Astrocyte of the hippocampus (primary cell): ENCODE data around the gene COL4A2.
A peak's percentile ranks its signal among the peaks of the same experiment; 100 is the strongest.

Source experiments
- DNase-seq: peaks from one replicate; pipeline ENCODE4 v3.0.0; 2011; ENCODE audit warnings: low read depth, low spot score

COL4A2 gene

DNA sequence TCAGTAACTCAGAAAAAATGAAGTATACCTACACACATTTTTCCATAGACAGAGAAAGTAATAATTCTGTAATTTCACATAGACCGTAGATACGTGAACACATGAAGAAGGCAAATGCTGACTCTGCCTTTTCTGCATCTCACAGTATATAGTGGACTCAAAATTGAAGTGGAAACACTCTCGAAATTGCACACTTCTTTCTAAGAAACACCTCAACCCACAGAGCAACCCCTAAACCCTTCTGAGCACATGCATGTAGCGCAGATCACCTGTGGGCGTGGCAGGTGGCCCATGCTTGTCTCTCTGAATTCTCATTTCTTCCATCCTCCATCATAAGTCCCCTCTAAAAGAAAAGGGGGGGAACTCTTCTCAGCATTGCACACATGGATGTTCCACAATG is 34.9 kb upstream of the COL4A2 start:
- DNase-seq: no peak

DNA sequence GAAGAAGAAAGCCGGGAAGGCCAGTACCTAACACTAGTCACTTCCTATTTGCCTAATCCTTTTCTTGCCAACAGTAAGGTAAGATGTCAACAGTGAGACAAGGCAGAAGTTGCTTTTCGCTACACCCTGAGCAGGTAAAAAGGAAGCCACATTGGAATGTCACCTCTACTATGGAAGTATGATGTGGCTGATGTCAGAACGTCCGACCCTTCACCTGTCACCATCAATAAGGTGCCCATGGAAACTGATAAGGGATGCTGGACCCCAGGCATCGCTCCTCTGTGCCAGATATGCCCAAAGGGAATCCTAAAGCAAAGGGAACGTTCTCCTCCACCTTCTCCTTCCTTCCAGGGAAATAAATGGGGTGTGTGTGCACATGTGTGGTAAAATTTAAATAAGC is 34.4 kb upstream of the COL4A2 start:
- no peak for DNase-seq

DNA sequence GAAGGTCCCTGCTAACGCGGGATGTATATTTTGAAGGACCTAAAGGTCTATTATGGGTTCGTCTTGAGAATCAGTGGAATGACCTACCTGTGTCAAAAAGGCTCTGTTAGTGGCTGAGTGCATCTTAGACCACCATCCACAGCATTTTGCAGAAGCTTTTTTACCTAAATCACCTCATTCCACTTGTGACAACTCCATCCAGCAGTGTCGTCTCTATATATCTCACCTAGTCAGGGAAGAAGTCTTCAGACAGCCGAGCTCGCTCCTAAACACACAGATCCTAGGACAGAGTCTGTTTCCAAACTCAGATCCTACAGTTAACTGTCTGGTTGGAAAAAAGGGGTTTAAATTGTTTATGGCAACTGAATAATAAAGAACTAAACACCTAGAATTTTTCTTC is 33.8 kb upstream of the COL4A2 start:
- DNase-seq: no peak

DNA sequence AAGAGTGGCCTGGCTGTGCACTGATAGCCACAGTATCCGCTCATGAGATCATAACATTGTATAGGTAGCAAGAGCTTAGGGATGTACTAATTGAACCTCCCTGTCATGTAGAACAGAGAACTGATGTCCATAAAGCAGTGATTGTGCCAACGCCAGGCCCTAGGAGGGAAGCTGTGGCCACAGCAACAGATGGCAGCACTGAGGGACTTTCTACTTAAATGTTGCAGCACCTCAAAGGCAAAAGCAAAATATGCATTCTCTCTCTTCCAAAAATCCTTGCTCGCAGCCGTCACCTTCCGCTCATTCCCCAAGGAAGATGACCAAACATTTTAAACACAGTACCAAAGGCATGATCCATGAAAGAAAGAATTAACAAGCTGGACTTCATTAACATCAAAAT is 32.4 kb upstream of the COL4A2 start:
- DNase-seq: no peak

DNA sequence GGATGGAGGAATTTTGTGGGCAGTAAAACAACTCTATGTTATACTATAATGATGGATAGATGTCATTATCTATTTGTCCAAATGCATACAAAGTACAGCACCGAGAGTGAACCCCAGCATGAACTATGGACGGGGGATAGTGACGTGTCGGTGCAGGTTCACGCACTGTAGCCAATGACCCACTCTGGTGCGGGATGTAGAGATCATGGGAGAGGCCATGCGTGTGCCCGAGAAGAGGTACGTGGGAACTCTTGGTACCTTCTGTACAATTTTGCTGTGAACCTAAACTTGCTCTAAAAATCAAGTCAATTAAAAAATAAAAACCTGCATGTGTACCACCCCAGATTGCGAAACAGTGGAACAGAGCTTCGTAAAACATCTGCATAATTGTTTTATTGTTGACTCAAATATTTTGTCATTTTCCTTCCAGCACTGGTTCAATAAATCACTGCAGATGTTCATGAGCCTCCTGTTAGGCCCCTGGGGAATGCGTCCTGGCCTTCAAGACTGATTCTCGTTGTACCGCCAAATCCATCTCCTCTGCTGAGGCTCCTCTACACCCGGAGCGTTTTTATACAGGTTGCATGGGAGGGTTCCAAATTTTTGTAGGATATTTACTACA is 31.0 kb upstream of the COL4A2 start:
- DNase-seq: no peak

DNA sequence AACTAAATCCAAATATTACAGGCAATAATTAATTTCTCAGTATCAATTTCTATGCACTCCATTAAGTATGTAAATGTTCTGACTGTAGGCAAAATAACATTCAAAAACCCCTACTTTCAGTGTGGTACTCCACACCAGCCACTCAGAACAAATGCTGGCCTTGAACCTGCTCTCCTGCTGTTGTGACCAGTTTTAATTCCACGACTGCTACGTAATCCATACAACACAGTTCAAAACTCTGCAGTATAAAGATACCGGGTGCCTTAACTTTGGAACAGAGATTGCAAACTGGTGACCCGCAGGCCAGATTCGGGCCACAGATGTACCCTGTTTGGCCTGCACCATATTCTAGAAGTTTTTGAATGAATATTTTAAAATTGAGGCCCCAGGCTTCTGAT is 30.5 kb upstream of the COL4A2 start:
- DNase-seq: no peak

DNA sequence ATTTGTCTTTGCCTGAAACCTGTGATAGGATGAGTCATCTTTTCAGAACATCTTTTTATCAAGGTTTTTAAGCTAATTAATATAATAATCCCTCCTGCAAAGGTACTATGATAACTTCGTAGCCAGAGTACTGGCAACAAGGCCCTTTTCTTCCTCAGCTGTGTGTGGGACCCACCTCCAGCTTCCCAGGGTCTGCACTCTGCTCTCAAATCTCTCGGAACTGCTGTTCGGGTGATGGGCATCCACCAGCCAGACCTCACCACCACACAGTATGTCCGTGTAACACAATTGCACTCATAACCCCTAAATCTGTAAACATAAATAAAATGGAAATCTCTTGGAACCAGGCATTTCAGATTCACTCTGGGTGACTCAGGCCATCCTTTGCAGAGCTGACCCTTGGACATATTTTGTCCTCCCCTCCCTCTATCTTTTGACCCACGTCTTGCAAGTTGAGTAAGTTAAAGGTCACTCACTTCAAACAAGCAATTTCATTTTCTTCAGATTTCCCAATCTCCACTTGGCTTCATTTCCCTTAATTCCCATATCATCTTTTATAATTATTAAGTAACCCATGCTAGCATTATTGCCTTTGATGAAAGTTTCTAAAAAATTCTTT is 29.6 kb upstream of the COL4A2 start:
- DNase-seq: no peak

DNA sequence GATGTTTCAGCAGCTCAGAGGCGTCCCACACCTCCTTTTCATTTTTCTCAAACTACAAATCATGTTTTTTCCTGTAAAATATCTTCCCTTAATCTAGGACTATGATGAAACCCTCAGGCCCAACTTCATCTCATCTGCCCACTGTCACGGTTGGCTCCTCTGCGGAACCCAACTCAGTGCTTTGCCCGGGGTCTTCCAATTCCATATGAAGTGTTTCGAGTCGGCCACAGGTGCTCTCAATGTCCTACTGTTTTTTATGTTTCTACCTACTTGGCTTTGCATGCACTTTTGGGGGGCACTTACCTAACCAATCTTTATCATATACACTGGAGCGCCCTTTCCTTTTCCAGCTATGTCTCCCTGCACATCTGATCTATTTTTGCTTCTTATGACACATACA is 28.2 kb upstream of the COL4A2 start:
- DNase-seq: no peak

DNA sequence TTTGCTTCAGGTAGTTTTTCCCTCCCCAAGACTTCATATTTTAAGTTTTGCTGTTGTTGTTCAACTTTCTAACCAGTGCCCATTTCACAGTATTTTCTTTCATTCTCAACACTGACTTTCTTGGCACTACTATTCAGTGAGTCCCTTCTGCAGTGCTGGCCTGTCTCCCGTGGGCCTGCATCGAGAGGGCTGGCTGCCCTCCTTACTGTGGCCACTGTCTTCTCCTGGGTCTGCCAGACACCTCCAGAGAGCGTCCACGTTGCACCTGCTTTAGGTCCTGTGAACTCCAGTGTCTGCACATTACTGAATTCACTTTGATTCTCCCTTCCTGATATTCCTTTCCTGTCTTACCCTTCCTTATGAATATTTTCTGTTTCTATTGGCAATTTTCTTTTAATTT is 27.4 kb upstream of the COL4A2 start:
- no peak for DNase-seq

DNA sequence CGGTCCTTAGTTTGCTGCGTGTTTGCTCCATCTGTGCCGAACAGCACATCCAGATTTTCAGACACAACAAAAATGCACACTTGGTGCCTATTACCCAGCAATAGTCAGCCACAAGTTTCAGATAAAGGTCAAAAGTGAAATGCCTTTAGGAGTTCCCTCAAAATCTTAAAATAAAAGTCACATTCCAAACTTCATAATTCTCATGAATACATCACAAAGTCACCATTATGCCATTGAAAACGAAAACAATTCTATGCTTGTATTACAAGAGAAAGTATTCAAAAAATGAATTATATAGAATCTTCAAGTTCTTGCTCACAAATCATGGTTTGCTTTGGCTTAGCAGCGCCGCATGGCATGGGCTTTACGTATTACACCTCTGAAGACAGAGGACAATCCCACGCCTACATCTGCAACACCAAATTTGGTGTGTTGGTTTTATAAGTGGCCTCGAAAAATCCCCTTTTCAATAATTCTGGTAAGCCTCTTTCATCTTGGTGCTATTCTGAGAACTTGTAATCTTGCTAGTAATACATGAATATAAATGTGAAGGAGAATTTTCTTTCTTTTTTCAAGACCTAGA is 26.8 kb upstream of the COL4A2 start:
- DNase-seq: no peak

DNA sequence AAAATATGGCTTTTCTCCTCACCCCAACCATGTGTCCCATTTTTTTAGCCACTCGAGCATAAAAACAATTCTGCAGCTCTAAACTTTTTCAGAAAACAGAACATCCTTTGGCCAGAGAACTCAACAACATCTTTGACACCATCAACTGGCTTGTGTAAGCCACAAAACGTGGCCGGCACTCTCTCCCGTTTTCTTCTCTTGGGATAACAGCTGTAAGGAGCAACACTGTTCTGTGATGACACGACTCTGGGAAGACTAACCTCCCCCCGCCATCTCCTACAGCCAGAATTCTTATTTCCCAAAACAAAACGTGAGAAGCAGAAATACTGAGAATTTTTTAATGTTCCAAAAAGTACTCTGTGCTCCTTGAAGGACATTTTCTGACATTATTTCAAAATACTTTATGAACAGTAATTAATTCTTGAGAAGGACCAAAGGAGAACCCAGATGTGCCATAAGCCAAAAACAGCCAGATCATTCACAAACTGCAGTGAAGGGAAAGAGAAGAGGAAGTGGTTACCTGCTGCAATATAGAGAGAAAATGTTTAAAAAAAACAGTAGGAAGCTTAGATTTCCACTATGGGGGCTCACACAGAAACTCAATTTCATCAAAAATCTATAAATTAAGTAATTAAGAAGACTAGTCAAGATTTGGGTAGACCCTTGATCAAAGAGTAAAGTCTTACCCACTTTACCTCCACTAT is 25.9 kb upstream of the COL4A2 start:
- DNase-seq: no peak

DNA sequence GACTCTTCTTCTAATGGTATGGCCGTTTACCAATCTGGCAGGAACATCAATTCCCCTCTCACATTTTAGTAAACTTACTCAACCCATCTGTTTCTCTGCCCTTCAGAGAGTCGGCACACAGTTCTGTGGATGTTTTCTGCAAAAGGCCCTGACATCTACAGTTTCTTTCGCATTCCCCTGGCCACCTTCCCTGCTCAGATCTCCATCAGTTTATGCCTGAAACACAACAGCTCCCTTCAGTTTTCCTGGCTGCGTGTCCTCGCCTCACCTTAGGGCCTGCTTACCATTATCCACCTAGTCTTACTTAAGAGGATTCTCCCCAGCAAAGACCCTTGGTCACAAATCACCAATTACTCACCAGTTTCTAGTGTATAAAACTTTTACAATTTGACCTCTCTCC is 25.3 kb upstream of the COL4A2 start:
- no peak for DNase-seq

DNA sequence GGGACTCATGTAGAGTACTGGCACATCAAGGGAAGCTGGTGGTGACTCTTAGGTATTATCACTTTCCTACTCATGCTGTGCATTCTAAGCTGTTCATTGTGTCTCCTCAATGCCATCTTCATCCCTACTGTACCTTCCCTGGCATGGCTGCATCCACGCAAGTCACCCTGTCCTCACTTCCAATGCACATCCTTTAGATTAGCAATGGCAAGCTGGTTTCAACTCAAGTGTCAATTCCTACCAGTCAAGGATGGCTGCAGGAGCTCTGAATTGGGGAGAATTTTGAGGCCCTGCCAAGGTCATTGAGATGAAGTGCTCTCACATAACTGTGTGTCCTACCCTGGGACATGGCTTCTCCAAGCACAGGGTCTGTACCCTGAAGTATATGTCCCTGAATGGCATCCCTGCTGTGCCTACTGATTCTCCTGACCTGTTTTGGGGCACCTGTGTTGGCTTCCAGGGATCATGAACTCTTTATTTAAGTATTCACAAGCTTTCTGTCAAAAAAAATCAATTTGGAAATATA is 24.7 kb upstream of the COL4A2 start:
- DNase-seq: no peak

DNA sequence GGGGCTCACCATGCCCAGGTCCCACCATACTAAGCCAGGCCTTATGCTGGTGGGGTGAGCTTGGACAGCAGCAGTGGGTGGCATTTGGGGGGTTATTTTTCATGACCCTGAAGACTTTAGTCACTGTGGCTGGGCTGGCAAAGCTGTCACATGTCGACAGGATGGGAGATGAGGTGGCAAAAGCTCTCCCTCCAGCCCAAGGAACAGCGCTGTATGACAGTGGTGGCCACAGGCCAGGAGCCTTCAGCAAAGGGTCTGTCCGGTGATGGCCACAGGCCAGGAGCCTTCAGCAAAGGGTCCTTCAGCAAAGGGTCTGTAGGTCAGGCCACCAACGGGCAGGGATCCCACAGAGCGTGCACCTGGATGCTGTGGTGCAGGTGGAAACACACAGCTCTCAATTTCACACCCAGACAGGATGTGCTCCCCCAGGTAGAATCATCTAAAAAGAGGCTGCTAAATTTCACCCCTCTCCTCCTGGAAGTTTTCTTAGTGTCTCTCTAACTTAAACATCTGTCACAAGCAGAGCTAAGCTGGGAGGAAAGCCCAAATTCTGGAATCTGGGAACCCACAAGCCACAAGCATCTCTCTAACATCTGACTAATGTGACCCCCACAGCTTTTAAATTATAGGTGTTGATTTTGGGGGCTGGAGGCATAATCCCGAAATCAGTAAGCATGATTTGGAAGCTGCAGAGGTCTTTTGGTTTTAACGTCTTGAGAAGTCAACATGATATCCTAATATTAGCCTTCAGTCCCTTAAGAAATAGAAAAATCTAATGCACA is 23.2 kb upstream of the COL4A2 start:
- peak; percentile 73 for DNase-seq

DNA sequence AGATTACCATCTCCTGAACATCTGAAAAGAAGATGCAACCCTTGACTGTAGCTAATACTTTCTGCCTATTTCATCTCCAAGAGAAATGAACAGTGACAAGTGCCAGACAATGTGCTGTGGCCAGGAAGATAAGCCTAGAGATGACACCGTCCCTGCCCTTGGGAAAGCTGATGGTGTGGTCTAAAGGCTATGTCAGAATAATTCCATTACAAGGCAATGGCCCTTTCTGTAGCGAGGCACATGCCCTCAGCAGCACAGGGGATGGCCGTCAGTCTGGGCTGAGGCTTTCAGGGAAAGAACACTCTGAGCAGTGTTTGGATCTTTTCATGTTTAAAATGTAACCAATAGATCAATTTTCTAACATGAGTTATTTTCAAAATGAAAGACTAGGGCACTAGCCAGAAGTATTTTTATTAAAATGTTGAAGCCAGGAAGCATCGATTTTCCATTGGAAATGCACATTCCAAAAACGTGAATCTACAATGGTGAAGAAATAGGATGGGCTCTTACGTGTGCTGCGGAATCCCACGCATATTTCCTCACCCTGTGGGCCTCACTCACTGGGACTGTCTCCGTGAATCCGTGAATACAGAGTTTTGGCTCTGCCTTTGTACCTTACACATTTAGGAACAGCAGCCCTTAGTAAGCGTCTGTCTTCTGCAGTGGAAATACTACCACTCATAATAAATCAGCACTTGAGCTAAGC is 22.2 kb upstream of the COL4A2 start:
- no peak for DNase-seq

DNA sequence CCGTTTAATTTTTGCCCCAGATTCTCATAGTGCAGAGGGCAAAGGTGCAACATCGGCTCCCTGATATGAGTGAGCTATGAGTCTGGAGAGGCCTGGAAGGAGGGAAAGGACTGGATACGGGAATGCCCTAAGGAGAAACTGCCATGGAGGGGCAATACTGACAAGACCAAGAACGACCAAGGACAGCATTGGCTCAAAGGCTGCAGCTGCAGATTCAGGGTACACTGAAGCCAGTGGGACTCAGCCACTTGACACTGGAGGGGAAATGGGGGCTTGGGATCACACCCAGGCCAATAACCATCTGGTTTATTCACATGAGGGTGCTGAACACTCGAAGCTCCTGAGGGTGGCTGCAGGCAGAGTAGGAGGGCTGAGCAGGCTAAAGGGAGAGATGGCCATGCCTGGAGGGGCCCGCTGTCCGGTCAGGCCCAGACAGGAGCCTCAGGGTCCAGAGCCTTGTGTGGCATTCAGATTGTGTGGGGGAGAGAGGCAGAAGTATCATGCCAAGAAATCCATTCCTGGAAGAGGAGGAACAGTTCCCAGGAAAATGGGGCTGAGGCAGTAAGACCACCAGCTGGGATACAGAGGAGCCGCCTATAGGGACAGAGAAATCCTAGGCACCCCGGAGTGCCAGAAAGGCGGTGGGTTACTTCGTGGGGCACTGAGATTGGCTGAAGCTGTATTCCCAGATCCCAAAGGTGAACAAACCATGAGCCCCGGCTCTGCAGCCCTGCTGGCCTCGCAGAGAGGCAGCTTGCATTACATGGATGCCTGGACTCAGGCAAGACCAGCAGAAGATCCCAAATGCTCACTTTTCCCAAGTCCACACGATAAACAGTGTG is 20.9 kb upstream of the COL4A2 start:
- no peak for DNase-seq

DNA sequence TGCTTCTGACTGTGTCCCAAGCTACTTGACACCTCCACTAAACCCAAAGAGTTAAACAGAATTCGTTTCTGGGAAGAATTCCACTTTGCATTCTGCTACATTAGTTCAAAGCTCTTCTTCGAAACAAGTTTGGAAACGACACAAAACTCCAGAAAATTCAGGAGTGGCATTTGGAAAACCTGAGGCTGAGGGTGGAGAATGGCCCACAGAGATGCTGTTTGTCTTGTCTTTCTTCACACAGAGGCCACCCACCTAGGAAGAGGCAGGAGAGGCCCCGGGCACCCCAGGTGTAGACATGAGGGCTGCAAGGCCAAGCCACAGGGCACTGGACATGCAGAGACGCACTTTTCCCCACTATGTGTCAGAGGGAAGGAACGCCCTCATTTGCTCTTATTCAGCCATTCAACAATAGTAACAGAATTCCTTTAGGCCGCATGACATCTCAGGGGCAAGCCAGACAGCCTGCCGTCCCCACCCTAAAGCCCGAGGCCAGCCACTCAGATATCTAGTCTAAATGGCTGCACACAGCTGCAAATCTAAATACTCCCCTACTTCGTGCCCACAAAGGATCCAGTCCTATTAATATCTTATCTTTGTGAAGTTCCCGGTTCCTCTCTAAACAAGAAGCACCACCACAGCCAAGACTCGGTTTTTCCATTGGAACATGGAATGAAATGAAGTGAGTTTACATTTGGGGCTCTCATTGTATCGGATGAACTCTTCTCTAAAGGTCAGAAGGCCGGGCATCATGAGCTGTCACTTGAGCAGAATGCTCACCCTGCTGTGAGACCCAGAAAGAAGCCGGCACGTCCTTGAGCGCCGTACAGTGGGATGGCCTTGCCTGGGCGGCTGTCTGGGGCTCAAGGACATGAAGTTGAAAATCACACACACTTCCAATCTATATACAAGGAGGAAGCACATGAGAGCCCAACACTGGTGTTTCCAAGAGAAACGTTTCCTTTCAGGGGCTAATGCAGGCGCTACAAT is 20.0 kb upstream of the COL4A2 start:
- DNase-seq: peak; percentile 58

DNA sequence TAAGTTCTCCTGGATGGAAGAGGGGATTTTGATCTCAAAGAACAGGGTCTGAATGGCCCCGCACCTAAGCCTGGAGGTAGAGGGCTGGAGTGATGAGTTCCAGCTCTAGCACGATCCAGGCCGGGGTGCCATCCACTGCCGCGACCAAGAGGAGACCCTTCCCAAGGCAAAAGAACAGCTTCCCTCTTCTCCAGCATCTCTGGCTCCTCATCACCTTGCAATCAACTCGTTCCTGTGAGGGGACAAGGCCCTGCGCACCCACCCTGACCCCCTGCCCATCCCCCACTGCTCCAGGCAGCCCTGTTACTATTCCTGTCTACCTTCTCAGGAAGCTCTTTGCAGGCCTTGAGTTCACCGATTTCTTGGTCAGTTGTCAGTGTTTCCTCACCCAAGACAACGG is 17.9 kb upstream of the COL4A2 start:
- DNase-seq: no peak

DNA sequence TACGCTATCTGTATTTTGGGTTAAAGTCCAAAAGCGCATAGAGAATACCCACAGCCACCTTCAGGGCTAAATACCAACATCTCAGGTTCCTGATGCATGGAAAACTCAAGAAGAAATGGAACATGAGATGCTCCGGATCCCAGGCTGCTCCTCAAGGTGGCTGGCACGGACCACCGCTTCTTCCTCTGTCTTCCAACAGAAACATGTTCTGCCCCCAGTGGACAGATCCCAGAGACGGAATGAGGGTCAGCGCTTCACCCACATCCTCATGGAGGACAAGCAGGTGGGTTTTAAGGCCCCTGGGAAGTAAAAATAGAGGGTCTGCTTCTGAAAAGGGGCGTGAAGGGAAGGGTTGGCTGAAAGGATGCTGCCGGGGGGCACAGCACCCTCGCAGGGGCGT is 17.4 kb upstream of the COL4A2 start:
- no peak for DNase-seq
